ENCODE results near the gene CIRBP. TPM values are rescaled to one million over a fixed set of nuclear protein-coding genes. Genes with fewer than 3 reads are reported as not detected.

CIRBP gene
- total RNA-seq, 1 experiment from 2014 or later = 263 TPM

- H3K4ac ChIP-seq (ENCODE audit: low read depth, low read length) = no peak overlapping the region
- no peak overlapping the region for H3K23ac ChIP-seq (ENCODE audit: insufficient read length, low read depth, low read length)
- H2BK12ac ChIP-seq (ENCODE audit: insufficient read length, low read depth, low read length) = no peak overlapping the region
- no peak overlapping the region for H3K9ac ChIP-seq (ENCODE audit: extremely low read depth, insufficient read length, low read length)
- Mint-ChIP-seq H3K27me3 (ENCODE audit: low read depth) (no peaks in the 10 kb centered on the region), H3K4me3 (no peak overlapping the region), H3K4me1 (peaks cover 0 to 16% of the 10 kb centered on the region in 2 experiments; a peak in 3 of 4 replicates), H3K9me3 (no peaks in the 10 kb centered on the region; a peak in 1 of 5 replicates), H3K27ac (no peak overlapping the region), H3K36me3 (ENCODE audit: insufficient read depth in 1 of 3, low read depth in 3 of 3) (no peaks in the 10 kb centered on the region)
- H4K8ac ChIP-seq (replicated peaks; ENCODE audit: insufficient read length, low read depth, low read length) = no peak overlapping the region
- H2BK15ac ChIP-seq (ENCODE audit: low read depth, low read length) = no peak overlapping the region
- H3K18ac ChIP-seq (ENCODE audit: insufficient read length, low read depth, low read length) = no peak overlapping the region
- no peak overlapping the region for H3T11ph ChIP-seq (ENCODE audit: low read length)
- H2AK5ac ChIP-seq (ENCODE audit: insufficient read length, low read length) = no peak overlapping the region
- H3K79me1 ChIP-seq (ENCODE audit: insufficient read depth, low read depth, low read length, poor library complexity, severe bottlenecking) = no peaks in the 10 kb centered on the region
- H3K9me3 ChIP-seq (ENCODE audit: control insufficient read depth, low read depth, low read length) = no peaks in the 10 kb centered on the region
- H3K4me1 ChIP-seq (ENCODE audit: insufficient read depth, low read length) = no peaks in the 10 kb centered on the region
- H4K91ac ChIP-seq (ENCODE audit: insufficient read length, low read depth, low read length) = no peak overlapping the region
- H3K79me2 ChIP-seq (ENCODE audit: insufficient read depth, low read length) = no peaks in the 10 kb centered on the region
- H3K56ac ChIP-seq (ENCODE audit: insufficient read length, low read depth, low read length) = no peak overlapping the region
- H3K14ac ChIP-seq (ENCODE audit: insufficient read depth, low read length) = no peak overlapping the region
- no peak overlapping the region for H3K4me2 ChIP-seq (ENCODE audit: insufficient read depth, insufficient read length, low read length)
- H3K27me3 ChIP-seq (ENCODE audit: insufficient read depth, low read length) = no peaks in the 10 kb centered on the region
- no peak overlapping the region for H2BK5ac ChIP-seq (ENCODE audit: insufficient read length, low read length)
- no peak overlapping the region for H2BK20ac ChIP-seq (ENCODE audit: low read depth, low read length, poor library complexity, severe bottlenecking)
- H4K5ac ChIP-seq (ENCODE audit: insufficient read length, low read depth, low read length) = no peak overlapping the region
- no peak overlapping the region for H3K27ac ChIP-seq (ENCODE audit: insufficient read length, low read depth, low read length)
- no peaks in the 10 kb centered on the region for H4K20me1 ChIP-seq (ENCODE audit: control insufficient read depth, insufficient read depth, insufficient read length)
- WGBS (ENCODE audit: extremely low coverage, insufficient read length, low lambda C conversion rate) = no CpG with 5 or more reads among the region's 20 CpGs
- no peak overlapping the region for H2BK120ac ChIP-seq (ENCODE audit: low read depth, low read length, poor library complexity, severe bottlenecking)
- TF ChIP-seq, protein P1, sequence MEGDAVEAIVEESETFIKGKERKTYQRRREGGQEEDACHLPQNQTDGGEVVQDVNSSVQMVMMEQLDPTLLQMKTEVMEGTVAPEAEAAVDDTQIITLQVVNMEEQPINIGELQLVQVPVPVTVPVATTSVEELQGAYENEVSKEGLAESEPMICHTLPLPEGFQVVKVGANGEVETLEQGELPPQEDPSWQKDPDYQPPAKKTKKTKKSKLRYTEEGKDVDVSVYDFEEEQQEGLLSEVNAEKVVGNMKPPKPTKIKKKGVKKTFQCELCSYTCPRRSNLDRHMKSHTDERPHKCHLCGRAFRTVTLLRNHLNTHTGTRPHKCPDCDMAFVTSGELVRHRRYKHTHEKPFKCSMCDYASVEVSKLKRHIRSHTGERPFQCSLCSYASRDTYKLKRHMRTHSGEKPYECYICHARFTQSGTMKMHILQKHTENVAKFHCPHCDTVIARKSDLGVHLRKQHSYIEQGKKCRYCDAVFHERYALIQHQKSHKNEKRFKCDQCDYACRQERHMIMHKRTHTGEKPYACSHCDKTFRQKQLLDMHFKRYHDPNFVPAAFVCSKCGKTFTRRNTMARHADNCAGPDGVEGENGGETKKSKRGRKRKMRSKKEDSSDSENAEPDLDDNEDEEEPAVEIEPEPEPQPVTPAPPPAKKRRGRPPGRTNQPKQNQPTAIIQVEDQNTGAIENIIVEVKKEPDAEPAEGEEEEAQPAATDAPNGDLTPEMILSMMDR (conservative IDR thresholded peaks at IDR 0.05) = no peak
- DNase-seq = no peak
- H2AFZ ChIP-seq (ENCODE audit: low read length) = no peak overlapping the region
- no peaks in the 10 kb centered on the region for H3K23me2 ChIP-seq (ENCODE audit: insufficient read length, low read depth, low read length, poor library complexity, severe bottlenecking)
These were observed 38.7 kb downstream of the CIRBP start for GRCh38 chr19:1307755-1308303.
